Panc1 (cell line): ENCODE data around the gene CEP55. TPM values are rescaled to one million over a fixed set of nuclear protein-coding genes. Genes with fewer than 3 reads are reported as not detected.

ENCODE experiments used
- ATAC-seq: fragments of 200-7000 bp; cut with Tn5 transposase; 2 replicates; pipeline ENCODE4 v1.9.1; 2020; ENCODE audit warnings: mild to moderate bottlenecking, moderate library complexity
- BruUV-seq: library from RNA; stranded (reverse); fragments of 400-500 nt; replicated peaks from 2 replicates; lab custom pipeline; 2021; lab: Mats Ljungman, UMichigan
- CTCF ChIA-PET: fragments of 300-600 bp; sonication (Branson Sonifier 250); formaldehyde crosslinking; loops from one replicate; lab custom pipeline; 2022; ENCODE audit warnings: antibody characterized with exemption; lab: Charles Lee
- POLR2A ChIA-PET: fragments of 300-600 bp; sonication (Branson Sonifier 250); formaldehyde crosslinking; loops from one replicate; lab custom pipeline; 2022; ENCODE audit warnings: antibody characterized with exemption; lab: Charles Lee
- DNase-seq: peaks from one replicate; pipeline ENCODE4 v3.0.0-alpha.2; 2010; ENCODE audit warnings: low read depth, low spot score
- H3K27ac ChIP-seq: 2 replicates; pipeline ENCODE4 v1.5.1; 2011; ENCODE audit warnings: mild to moderate bottlenecking, low read length, inconsistent platforms
- H3K27me3 ChIP-seq: fragments of 200-500 bp; sonication (Bioruptor generic); 2 replicates; pipeline ENCODE4 v1.6.0; 2014; ENCODE audit warnings: low read length, inconsistent platforms; ENCODE audit not compliant: control insufficient read depth, insufficient read depth
- H3K36me3 ChIP-seq: fragments of 200-500 bp; sonication (Bioruptor generic); 2 replicates; pipeline ENCODE4 v1.5.1; 2014; ENCODE audit warnings: inconsistent platforms, mild to moderate bottlenecking, low read length, moderate library complexity; ENCODE audit not compliant: control insufficient read depth, insufficient read depth
- H3K4me1 ChIP-seq: 2 replicates; pipeline ENCODE4 v1.5.1; 2011; ENCODE audit warnings: inconsistent platforms, mild to moderate bottlenecking, low read length, moderate library complexity; ENCODE audit not compliant: control insufficient read depth, insufficient read depth
- H3K4me3 ChIP-seq, 2 experiments: 2 replicates each; pipeline ENCODE4 v1.5.1; 2011 to 2012; ENCODE audit warnings: low read depth in 2 of 2, low read length in 2 of 2, mild to moderate bottlenecking in 2 of 2, inconsistent platforms in 1 of 2, moderate library complexity in 1 of 2
- H3K9me3 ChIP-seq: fragments of 200-500 bp; sonication (Bioruptor generic); 2 replicates; pipeline ENCODE4 v1.5.1; 2014; ENCODE audit warnings: low read depth, mild to moderate bottlenecking, inconsistent platforms, low read length, moderate library complexity; ENCODE audit not compliant: control insufficient read depth, insufficient read depth
- POLR2AphosphoS5 ChIP-seq: IDR thresholded peaks from 2 replicates; pipeline ENCODE4 v1.6.1; 2012; ENCODE audit warnings: mild to moderate bottlenecking, low read depth, low read length, moderate library complexity
- SIN3A ChIP-seq: IDR thresholded peaks from 2 replicates; pipeline ENCODE4 v1.6.1; 2012; ENCODE audit warnings: low read depth, mild to moderate bottlenecking, low read length, moderate library complexity, borderline replicate concordance; ENCODE audit not compliant: insufficient read depth
- TCF7L2 ChIP-seq: IDR thresholded peaks from 2 replicates; pipeline ENCODE4 v1.6.1; 2011; ENCODE audit warnings: mild to moderate bottlenecking, low read depth, low read length, inconsistent platforms
- in situ Hi-C: cut with HindIII; loops from 2 replicates; pipeline ENCODE4 v1.10.0; 2016; ENCODE audit warnings: low sequenced_read_pairs, low pct_unique_long_range_greater_than_20kb
- intact Hi-C: fragments of 100-400 bp; cut with micrococcal nuclease; formaldehyde crosslinking; loops from one replicate; pipeline ENCODE4 v1.10.0; 2022; ENCODE audit not compliant: unreplicated experiment
- total RNA-seq: library from RNA; stranded (reverse); gene quantifications from one replicate; pipeline ENCODE4 v1.2.1, GENCODE V29; 2021; ENCODE audit not compliant: unreplicated experiment
- TF ChIP-seq, protein P1 (sequence below): fragments of 450-650 bp; IDR thresholded peaks from 2 replicates; pipeline ENCODE4 v1.5.1; 2017; ENCODE audit warnings: mild to moderate bottlenecking
- TF ChIP-seq, protein P2 (sequence below), 2 experiments: IDR thresholded peaks; 2 replicates each; pipeline ENCODE4 v1.6.1; 2011 to 2012; ENCODE audit warnings: low read depth in 2 of 2, control low read depth in 1 of 2, low read length in 1 of 2, mild to moderate bottlenecking in 1 of 2, moderate library complexity in 1 of 2; ENCODE audit not compliant: insufficient read depth in 1 of 2

CEP55 gene
- total RNA-seq, 1 experiment from 2014 or later: 96.4 TPM

DNA sequence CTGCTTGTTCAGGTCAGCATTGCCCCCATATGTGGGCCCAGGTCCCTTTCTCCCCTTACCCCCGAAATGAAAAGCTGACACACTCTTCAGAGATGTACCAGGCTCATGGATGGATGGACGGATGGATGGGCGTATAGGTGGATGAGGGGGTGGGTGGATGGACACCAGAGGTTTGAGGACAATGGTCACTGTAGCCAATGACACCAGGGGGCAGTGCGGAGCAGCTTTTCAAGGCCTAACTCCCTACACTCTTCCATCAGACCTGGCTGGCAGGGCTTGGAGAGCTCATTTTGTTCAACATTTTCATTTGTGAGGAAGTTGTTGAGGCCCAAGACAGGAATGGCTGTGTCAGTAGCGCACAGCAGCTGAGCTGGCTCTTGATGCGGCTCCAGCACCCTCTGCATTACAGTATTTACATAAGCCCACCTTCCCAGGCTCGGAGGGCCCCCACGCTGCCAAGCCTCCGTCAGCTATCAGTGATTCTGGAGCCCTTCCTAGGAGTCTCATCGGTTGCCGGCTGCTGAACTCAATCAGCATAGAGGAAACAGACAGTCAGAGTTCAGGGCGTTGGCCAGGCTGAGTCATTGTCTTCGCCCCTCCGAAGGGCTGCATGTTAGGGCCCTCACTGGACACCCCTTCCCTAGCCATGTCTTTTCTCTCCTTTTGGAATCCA, 58.5 kb downstream of the CEP55 start:
- no peak overlapping the region for H3K27ac ChIP-seq
- in situ Hi-C loops: no loop called here
- intact Hi-C loops: loop anchor here (1.0 to 10.0 kb wide), 2 partner anchors 125 to 260 kb away; no protein-coding TSS in a partner anchor
- no peaks in the 10 kb centered on the region for H3K9me3 ChIP-seq
- ChIA-PET CTCF (interaction anchor here (0.6 to 1.9 kb wide), 14 partner anchors 9 to 263 kb away, joined by 3 to 24 read pairs (median 4); partner anchors contain the start of gene FRA10AC1), POLR2A (interaction anchor here (0.5 to 0.6 kb wide), 2 partner anchors 116 to 253 kb away, joined by 3 read pairs; no protein-coding TSS in a partner anchor)
- peak; percentile 96 for ATAC-seq
- DNase-seq: peak; percentile 53
- H3K4me1 ChIP-seq: no peaks in the 10 kb centered on the region
- no TSS peak for BruUV-seq
- no peaks in the 10 kb centered on the region for H3K36me3 ChIP-seq
- no peak for TF ChIP-seq TCF7L2
- TF ChIP-seq, protein P1, sequence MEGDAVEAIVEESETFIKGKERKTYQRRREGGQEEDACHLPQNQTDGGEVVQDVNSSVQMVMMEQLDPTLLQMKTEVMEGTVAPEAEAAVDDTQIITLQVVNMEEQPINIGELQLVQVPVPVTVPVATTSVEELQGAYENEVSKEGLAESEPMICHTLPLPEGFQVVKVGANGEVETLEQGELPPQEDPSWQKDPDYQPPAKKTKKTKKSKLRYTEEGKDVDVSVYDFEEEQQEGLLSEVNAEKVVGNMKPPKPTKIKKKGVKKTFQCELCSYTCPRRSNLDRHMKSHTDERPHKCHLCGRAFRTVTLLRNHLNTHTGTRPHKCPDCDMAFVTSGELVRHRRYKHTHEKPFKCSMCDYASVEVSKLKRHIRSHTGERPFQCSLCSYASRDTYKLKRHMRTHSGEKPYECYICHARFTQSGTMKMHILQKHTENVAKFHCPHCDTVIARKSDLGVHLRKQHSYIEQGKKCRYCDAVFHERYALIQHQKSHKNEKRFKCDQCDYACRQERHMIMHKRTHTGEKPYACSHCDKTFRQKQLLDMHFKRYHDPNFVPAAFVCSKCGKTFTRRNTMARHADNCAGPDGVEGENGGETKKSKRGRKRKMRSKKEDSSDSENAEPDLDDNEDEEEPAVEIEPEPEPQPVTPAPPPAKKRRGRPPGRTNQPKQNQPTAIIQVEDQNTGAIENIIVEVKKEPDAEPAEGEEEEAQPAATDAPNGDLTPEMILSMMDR: peak; percentile 91
- no peaks in the 10 kb centered on the region for H3K27me3 ChIP-seq
- no peak overlapping the region for H3K4me3 ChIP-seq

DNA sequence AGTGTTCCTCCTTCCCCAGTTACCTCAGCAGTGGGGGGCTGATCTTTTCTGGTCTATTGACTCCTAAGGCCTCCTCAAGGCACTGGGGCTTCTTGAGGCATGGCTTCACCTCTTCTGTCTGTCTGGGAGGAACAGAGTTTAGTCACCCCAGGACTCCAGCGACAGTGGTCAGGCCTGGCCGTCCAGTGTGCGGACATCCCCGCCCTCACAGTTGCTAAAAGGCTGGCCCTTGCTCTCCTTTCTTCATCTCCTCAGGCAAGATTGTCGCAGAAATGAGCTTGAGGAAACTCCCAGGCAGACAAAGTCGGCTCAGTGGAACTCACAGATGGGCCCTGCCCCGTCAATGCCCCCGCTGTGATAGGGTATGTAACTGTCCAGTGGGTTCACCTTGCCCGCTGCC, 63.1 kb downstream of the CEP55 start:
- H3K36me3 ChIP-seq: no peaks in the 10 kb centered on the region
- POLR2A ChIA-PET: no interaction called here
- no TSS peak for BruUV-seq
- no peak overlapping the region for H3K4me3 ChIP-seq
- no peaks in the 10 kb centered on the region for H3K27me3 ChIP-seq
- CTCF ChIA-PET: no interaction called here
- H3K9me3 ChIP-seq: no peaks in the 10 kb centered on the region
- in situ Hi-C loops (no loop called here), intact Hi-C loops (loop anchor here (10.0 kb wide), 1 partner anchor 255 kb away; no protein-coding TSS in a partner anchor)
- no peak for TF ChIP-seq TCF7L2
- TF ChIP-seq SIN3A: no peak
- TF ChIP-seq, protein P2, sequence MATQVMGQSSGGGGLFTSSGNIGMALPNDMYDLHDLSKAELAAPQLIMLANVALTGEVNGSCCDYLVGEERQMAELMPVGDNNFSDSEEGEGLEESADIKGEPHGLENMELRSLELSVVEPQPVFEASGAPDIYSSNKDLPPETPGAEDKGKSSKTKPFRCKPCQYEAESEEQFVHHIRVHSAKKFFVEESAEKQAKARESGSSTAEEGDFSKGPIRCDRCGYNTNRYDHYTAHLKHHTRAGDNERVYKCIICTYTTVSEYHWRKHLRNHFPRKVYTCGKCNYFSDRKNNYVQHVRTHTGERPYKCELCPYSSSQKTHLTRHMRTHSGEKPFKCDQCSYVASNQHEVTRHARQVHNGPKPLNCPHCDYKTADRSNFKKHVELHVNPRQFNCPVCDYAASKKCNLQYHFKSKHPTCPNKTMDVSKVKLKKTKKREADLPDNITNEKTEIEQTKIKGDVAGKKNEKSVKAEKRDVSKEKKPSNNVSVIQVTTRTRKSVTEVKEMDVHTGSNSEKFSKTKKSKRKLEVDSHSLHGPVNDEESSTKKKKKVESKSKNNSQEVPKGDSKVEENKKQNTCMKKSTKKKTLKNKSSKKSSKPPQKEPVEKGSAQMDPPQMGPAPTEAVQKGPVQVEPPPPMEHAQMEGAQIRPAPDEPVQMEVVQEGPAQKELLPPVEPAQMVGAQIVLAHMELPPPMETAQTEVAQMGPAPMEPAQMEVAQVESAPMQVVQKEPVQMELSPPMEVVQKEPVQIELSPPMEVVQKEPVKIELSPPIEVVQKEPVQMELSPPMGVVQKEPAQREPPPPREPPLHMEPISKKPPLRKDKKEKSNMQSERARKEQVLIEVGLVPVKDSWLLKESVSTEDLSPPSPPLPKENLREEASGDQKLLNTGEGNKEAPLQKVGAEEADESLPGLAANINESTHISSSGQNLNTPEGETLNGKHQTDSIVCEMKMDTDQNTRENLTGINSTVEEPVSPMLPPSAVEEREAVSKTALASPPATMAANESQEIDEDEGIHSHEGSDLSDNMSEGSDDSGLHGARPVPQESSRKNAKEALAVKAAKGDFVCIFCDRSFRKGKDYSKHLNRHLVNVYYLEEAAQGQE (IDR thresholded peaks at IDR 0.05; ENCODE audit: insufficient read depth in 1 of 2, low read depth in 2 of 2, low read length in 1 of 2): no peak
- H3K27ac ChIP-seq: no peak overlapping the region
- ATAC-seq (no peak), DNase-seq (no peak)
- H3K4me1 ChIP-seq: no peaks in the 10 kb centered on the region

DNA sequence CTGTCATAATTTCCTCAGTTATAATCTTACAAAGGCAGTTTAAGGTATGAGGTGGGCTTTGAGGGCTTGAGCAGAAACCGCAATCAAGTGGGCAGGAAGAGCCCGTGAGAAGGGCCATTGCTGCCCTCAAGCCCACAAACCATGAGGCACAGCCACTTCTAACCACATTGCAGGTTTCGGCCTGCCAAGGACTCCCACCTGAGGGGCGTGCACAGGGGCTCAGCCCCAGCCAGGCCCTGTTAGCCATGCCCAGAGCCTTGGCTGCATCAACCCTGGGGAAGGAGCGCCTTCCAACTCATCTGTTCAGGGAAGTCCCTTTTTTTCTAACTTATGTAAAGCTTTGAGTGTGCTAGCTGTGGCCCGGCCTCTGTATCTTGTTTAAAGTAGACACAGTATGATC, 64.1 kb downstream of the CEP55 start:
- DNase-seq (no peak), ATAC-seq (no peak)
- Histone ChIP-seq H3K27ac (no peak overlapping the region), H3K4me3 (no peak overlapping the region), H3K4me1 (no peaks in the 10 kb centered on the region), H3K27me3 (peaks cover 1% of the 10 kb centered on the region; the same call in 1 of the 2 replicates), H3K9me3 (no peaks in the 10 kb centered on the region), H3K36me3 (no peaks in the 10 kb centered on the region)
- no TSS peak for BruUV-seq
- TF ChIP-seq, protein P1: no peak
- TF ChIP-seq TCF7L2 (no peak), POLR2AphosphoS5 (no peak), SIN3A (no peak)
- TF ChIP-seq, protein P2 (IDR thresholded peaks at IDR 0.05; ENCODE audit: insufficient read depth in 1 of 2, low read depth in 2 of 2, low read length in 1 of 2): no peak
- POLR2A ChIA-PET: no interaction called here
- in situ Hi-C loops: no loop called here
- CTCF ChIA-PET: no interaction called here
- intact Hi-C loops: no loop called here
